ENCODE data around the gene CHM. TPM values are rescaled to one million over a fixed set of nuclear protein-coding genes. Genes with fewer than 3 reads are reported as not detected.
"Not testable (repeated sequence)": the region's sequence is repeated elsewhere in the genome, so short reads cannot be mapped to it uniquely, and the experiment has no call there.

CHM gene
- total RNA-seq, 2 donors from 2014 or later: 20.7 to 24.8 TPM

- DNase-seq (ENCODE audit: low spot score): no peak
- intact Hi-C loops (cut with DNase I): no loop called here
Observed at GRCh38 chrX:85927740-85928139, 119.6 kb downstream of the CHM start.

- intact Hi-C loops (cut with DNase I): no loop called here
- DNase-seq (ENCODE audit: low spot score): no peak
Observed at GRCh38 chrX:85922821-85923220, 124.5 kb downstream of the CHM start.

- intact Hi-C loops (cut with DNase I); DNase-seq (ENCODE audit: low spot score): not testable (repeated sequence)
Observed at GRCh38 chrX:85916656-85917280, 130.6 kb downstream of the CHM start.

- intact Hi-C loops (cut with DNase I): no loop called here
- DNase-seq (ENCODE audit: low spot score): no peak
Observed at GRCh38 chrX:85914431-85914830, 132.9 kb downstream of the CHM start.

- no peak for DNase-seq (ENCODE audit: low spot score)
- intact Hi-C loops (cut with DNase I): loop anchor here in 1 of 2 donors (2.0 kb wide), 1 partner anchor 73 kb away; no protein-coding TSS in a partner anchor
Observed at GRCh38 chrX:85907316-85907715, 140.0 kb downstream of the CHM start.

- intact Hi-C loops (cut with DNase I): loop anchor here in 1 of 2 donors (2.0 kb wide), 1 partner anchor 74 kb away; no protein-coding TSS in a partner anchor
- DNase-seq (ENCODE audit: low spot score): no peak
Observed at GRCh38 chrX:85906399-85906798, 141.0 kb downstream of the CHM start.

GRCh38 chrX:85905851-85906250 is 141.5 kb downstream of the CHM start:
- intact Hi-C loops (cut with DNase I): loop anchor here in 1 of 2 donors (2.0 kb wide), 1 partner anchor 75 kb away; no protein-coding TSS in a partner anchor

GRCh38 chrX:85903692-85904471 is 143.5 kb downstream of the CHM start:
- intact Hi-C loops (cut with DNase I): no loop called here

More at GRCh38 chrX:85905851-85906250, 141.5 kb downstream of the CHM start:
- DNase-seq (ENCODE audit: low spot score): no peak

GRCh38 chrX:85897362-85898126 is 149.8 kb downstream of the CHM start:
- DNase-seq (ENCODE audit: low spot score): no peak
- intact Hi-C loops (cut with DNase I): loop anchor here in 1 of 2 donors (2.0 kb wide), 1 partner anchor 67 kb away; no protein-coding TSS in a partner anchor

More at GRCh38 chrX:85903692-85904471, 143.5 kb downstream of the CHM start:
- DNase-seq (ENCODE audit: low spot score): no peak

- no peak for DNase-seq (ENCODE audit: low spot score)
- intact Hi-C loops (cut with DNase I): no loop called here
Observed at GRCh38 chrX:85882601-85883000, 164.8 kb downstream of the CHM start.

- intact Hi-C loops (cut with DNase I): loop anchor here in 1 of 2 donors (2.0 kb wide), 1 partner anchor 30 kb away; no protein-coding TSS in a partner anchor
- no peak for DNase-seq (ENCODE audit: low spot score)
Observed at GRCh38 chrX:85870585-85870984, 176.8 kb downstream of the CHM start.

- intact Hi-C loops (cut with DNase I): no loop called here
- no peak for DNase-seq (ENCODE audit: low spot score)
Observed at GRCh38 chrX:85865324-85865723, 182.0 kb downstream of the CHM start.

GRCh38 chrX:85859426-85859825 is 187.9 kb downstream of the CHM start:
- DNase-seq (ENCODE audit: low spot score): no peak
- intact Hi-C loops (cut with DNase I): no loop called here

GRCh38 chrX:85851418-85851817 is 195.9 kb downstream of the CHM start:
- DNase-seq (ENCODE audit: low spot score): no peak
- intact Hi-C loops (cut with DNase I): no loop called here

- intact Hi-C loops (cut with DNase I): no loop called here
- DNase-seq (ENCODE audit: low spot score): no peak
Observed at GRCh38 chrX:85836868-85837267, 210.5 kb downstream of the CHM start.

- DNase-seq (ENCODE audit: low spot score): no peak
Observed at GRCh38 chrX:85828771-85829170, 218.6 kb downstream of the CHM start.

GRCh38 chrX:85815203-85815751 is 232.1 kb downstream of the CHM start:
- intact Hi-C loops (cut with DNase I): no loop called here
- no peak for DNase-seq (ENCODE audit: low spot score)

More at GRCh38 chrX:85828771-85829170, 218.6 kb downstream of the CHM start:
- intact Hi-C loops (cut with DNase I): no loop called here

All from posterior vena cava (tissue), 2 donors.